ENCODE data around the gene PNMT. TPM values are rescaled to one million over a fixed set of nuclear protein-coding genes. Genes with fewer than 3 reads are reported as not detected.
A peak's percentile ranks its signal among the peaks of the same experiment; 100 is the strongest.

Gene PNMT
- total RNA-seq, 1 experiment from 2014 or later: not detected

- Histone ChIP-seq H3K36me3 (ENCODE audit: insufficient read depth, low read length) (no peaks in the 10 kb centered on the region), H3K9ac (ENCODE audit: low read length) (no peak overlapping the region), H3K27ac (ENCODE audit: low read length) (no peak overlapping the region), H3K79me2 (ENCODE audit: low read length) (no peaks in the 10 kb centered on the region), H3K9me3 (ENCODE audit: low read length) (no peaks in the 10 kb centered on the region), H3K4me3 (ENCODE audit: low read length) (no peak overlapping the region), H2AFZ (ENCODE audit: low read length) (no peak overlapping the region), H3K9me2 (replicated peaks; ENCODE audit: insufficient read depth, low read length) (no peaks in the 10 kb centered on the region), H4K20me1 (ENCODE audit: insufficient read depth, low read depth, low read length) (no peaks in the 10 kb centered on the region), H3K4me2 (ENCODE audit: low read depth, low read length, poor library complexity, severe bottlenecking) (no peak overlapping the region), H3K4me1 (ENCODE audit: low read length) (peaks cover 32% of the 10 kb centered on the region), H3K27me3 (ENCODE audit: low read length) (no peaks in the 10 kb centered on the region)
- DNase-seq: no peak
Observed at GRCh38 chr17:39684369-39685192, 16.3 kb downstream of the PNMT start.

GRCh38 chr17:39687101-39687545 is 18.9 kb downstream of the PNMT start:
- Histone ChIP-seq H3K79me2 (ENCODE audit: low read length) (no peaks in the 10 kb centered on the region), H3K4me3 (ENCODE audit: low read length) (peak overlapping the region; percentile 84), H3K4me2 (ENCODE audit: low read depth, low read length, poor library complexity, severe bottlenecking) (peak overlapping the region; percentile 96), H3K27me3 (ENCODE audit: low read length) (no peaks in the 10 kb centered on the region), H2AFZ (ENCODE audit: low read length) (peak overlapping the region; percentile 29; the same call in 1 of the 2 replicates), H3K9me3 (ENCODE audit: low read length) (no peaks in the 10 kb centered on the region), H3K4me1 (ENCODE audit: low read length) (peaks cover 20% of the 10 kb centered on the region), H3K9ac (ENCODE audit: low read length) (peak overlapping the region; percentile 79), H4K20me1 (ENCODE audit: insufficient read depth, low read depth, low read length) (no peaks in the 10 kb centered on the region), H3K27ac (ENCODE audit: low read length) (peak overlapping the region; percentile 81; the same call in 1 of the 2 replicates), H3K36me3 (ENCODE audit: insufficient read depth, low read length) (no peaks in the 10 kb centered on the region), H3K9me2 (replicated peaks; ENCODE audit: insufficient read depth, low read length) (no peaks in the 10 kb centered on the region)
- DNase-seq: no peak

- H3K4me3 ChIP-seq (ENCODE audit: low read length): peak within 1 kb of the TSS; percentile 84
- H3K9me3 ChIP-seq (ENCODE audit: low read length): no peaks in the 10 kb centered on the region
- peak within 1 kb of the TSS; percentile 29 for H2AFZ ChIP-seq (ENCODE audit: low read length)
- no peaks in the 10 kb centered on the region for H3K79me2 ChIP-seq (ENCODE audit: low read length)
- no peaks in the 10 kb centered on the region for H3K27me3 ChIP-seq (ENCODE audit: low read length)
- H3K9me2 ChIP-seq (replicated peaks; ENCODE audit: insufficient read depth, low read length): no peaks in the 10 kb centered on the region
- no peaks in the 10 kb centered on the region for H3K36me3 ChIP-seq (ENCODE audit: insufficient read depth, low read length)
- peak; percentile 95 for DNase-seq
- peaks cover 20% of the 10 kb centered on the region for H3K4me1 ChIP-seq (ENCODE audit: low read length)
- H4K20me1 ChIP-seq (ENCODE audit: insufficient read depth, low read depth, low read length): no peaks in the 10 kb centered on the region
- H3K27ac ChIP-seq (ENCODE audit: low read length): peak within 1 kb of the TSS; percentile 81
- peak within 1 kb of the TSS; percentile 96 for H3K4me2 ChIP-seq (ENCODE audit: low read depth, low read length, poor library complexity, severe bottlenecking)
- H3K9ac ChIP-seq (ENCODE audit: low read length): peak within 1 kb of the TSS; percentile 79
Observed at GRCh38 chr17:39687546-39688474, 19.6 kb downstream of the PNMT start, which contains the start of gene PGAP3. Gene PGAP3 (minus strand): TSS chr17:39688057. CDS start chr17:39688014, 43 bp downstream.

DNA sequence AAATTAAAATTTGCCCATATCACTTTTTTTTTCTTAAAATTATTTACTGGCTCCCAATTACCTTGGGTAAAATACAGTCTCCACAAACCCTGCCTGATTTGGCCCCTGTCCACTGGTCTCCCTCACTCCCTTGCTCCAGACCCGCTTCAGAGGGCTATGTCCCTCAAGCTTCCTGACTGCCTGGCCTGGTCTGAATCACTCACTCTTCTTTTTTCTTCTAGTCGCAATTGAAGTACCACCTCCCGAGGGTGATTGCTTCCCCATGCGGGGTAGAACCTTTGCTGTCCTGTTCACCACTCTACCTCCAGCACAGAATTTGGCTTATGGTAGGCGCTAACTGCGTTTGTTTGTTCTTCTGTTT is 20.2 kb downstream of the PNMT start:
- H3K9ac ChIP-seq (ENCODE audit: low read length): peak overlapping the region; percentile 79
- peak overlapping the region; percentile 96 for H3K4me2 ChIP-seq (ENCODE audit: low read depth, low read length, poor library complexity, severe bottlenecking)
- peak overlapping the region; percentile 81 for H3K27ac ChIP-seq (ENCODE audit: low read length)
- no peaks in the 10 kb centered on the region for H3K36me3 ChIP-seq (ENCODE audit: insufficient read depth, low read length)
- no peaks in the 10 kb centered on the region for H3K27me3 ChIP-seq (ENCODE audit: low read length)
- peaks cover 20% of the 10 kb centered on the region for H3K4me1 ChIP-seq (ENCODE audit: low read length)
- H3K4me3 ChIP-seq (ENCODE audit: low read length): peak overlapping the region; percentile 84
- H2AFZ ChIP-seq (ENCODE audit: low read length): peak overlapping the region; percentile 23; the same call in 1 of the 2 replicates
- no peaks in the 10 kb centered on the region for H3K9me3 ChIP-seq (ENCODE audit: low read length)
- no peaks in the 10 kb centered on the region for H3K9me2 ChIP-seq (replicated peaks; ENCODE audit: insufficient read depth, low read length)
- H3K79me2 ChIP-seq (ENCODE audit: low read length): no peaks in the 10 kb centered on the region
- no peak for DNase-seq
- H4K20me1 ChIP-seq (ENCODE audit: insufficient read depth, low read depth, low read length): no peaks in the 10 kb centered on the region

GRCh38 chr17:39688945-39689344 is 20.7 kb downstream of the PNMT start:
- DNase-seq: no peak
- H3K27me3 ChIP-seq (ENCODE audit: low read length): no peaks in the 10 kb centered on the region
- H3K27ac ChIP-seq (ENCODE audit: low read length): peak overlapping the region; percentile 81
- peak overlapping the region; percentile 79 for H3K9ac ChIP-seq (ENCODE audit: low read length)
- no peaks in the 10 kb centered on the region for H3K9me3 ChIP-seq (ENCODE audit: low read length)
- H3K79me2 ChIP-seq (ENCODE audit: low read length): no peaks in the 10 kb centered on the region
- H3K9me2 ChIP-seq (replicated peaks; ENCODE audit: insufficient read depth, low read length): no peaks in the 10 kb centered on the region
- peaks cover 20% of the 10 kb centered on the region for H3K4me1 ChIP-seq (ENCODE audit: low read length)
- H3K36me3 ChIP-seq (ENCODE audit: insufficient read depth, low read length): no peaks in the 10 kb centered on the region
- no peak overlapping the region for H2AFZ ChIP-seq (ENCODE audit: low read length)
- peak overlapping the region; percentile 96 for H3K4me2 ChIP-seq (ENCODE audit: low read depth, low read length, poor library complexity, severe bottlenecking)
- H4K20me1 ChIP-seq (ENCODE audit: insufficient read depth, low read depth, low read length): no peaks in the 10 kb centered on the region
- peak overlapping the region; percentile 84 for H3K4me3 ChIP-seq (ENCODE audit: low read length)

DNA sequence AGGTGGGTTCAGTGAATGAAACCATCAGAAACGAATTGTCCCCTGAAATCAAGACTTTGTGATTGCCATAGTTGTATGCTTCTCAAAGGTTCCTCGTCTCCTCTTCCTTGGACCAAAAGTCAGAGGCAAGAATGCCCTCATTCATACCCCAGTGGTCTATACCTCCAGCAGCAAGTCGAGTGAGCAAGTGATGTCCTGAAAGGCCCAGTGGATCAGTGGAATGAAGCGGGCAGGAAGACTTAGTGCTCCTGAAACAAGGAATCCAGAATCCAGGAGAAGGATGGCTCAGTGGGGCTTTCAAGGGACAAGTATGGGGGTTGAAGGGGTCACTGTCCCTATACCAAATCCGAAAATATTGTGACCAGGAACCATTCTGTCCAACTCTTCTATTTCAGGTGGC is 26.3 kb downstream of the PNMT start:
- DNase-seq: no peak
- no peak overlapping the region for H3K4me3 ChIP-seq (ENCODE audit: low read length)
- no peaks in the 10 kb centered on the region for H3K9me3 ChIP-seq (ENCODE audit: low read length)
- H4K20me1 ChIP-seq (ENCODE audit: insufficient read depth, low read depth, low read length): no peaks in the 10 kb centered on the region
- no peak overlapping the region for H3K27ac ChIP-seq (ENCODE audit: low read length)
- no peaks in the 10 kb centered on the region for H3K27me3 ChIP-seq (ENCODE audit: low read length)
- H2AFZ ChIP-seq (ENCODE audit: low read length): no peak overlapping the region
- no peaks in the 10 kb centered on the region for H3K36me3 ChIP-seq (ENCODE audit: insufficient read depth, low read length)
- H3K9ac ChIP-seq (ENCODE audit: low read length): no peak overlapping the region
- no peak overlapping the region for H3K4me2 ChIP-seq (ENCODE audit: low read depth, low read length, poor library complexity, severe bottlenecking)
- no peaks in the 10 kb centered on the region for H3K4me1 ChIP-seq (ENCODE audit: low read length)
- H3K79me2 ChIP-seq (ENCODE audit: low read length): no peaks in the 10 kb centered on the region
- no peaks in the 10 kb centered on the region for H3K9me2 ChIP-seq (replicated peaks; ENCODE audit: insufficient read depth, low read length)

GRCh38 chr17:39695089-39695474 is 26.8 kb downstream of the PNMT start:
- Histone ChIP-seq H4K20me1 (ENCODE audit: insufficient read depth, low read depth, low read length) (no peaks in the 10 kb centered on the region), H3K36me3 (ENCODE audit: insufficient read depth, low read length) (no peaks in the 10 kb centered on the region), H2AFZ (ENCODE audit: low read length) (no peak overlapping the region), H3K27ac (ENCODE audit: low read length) (no peak overlapping the region), H3K9ac (ENCODE audit: low read length) (no peak overlapping the region), H3K79me2 (ENCODE audit: low read length) (no peaks in the 10 kb centered on the region), H3K4me1 (ENCODE audit: low read length) (no peaks in the 10 kb centered on the region), H3K9me2 (replicated peaks; ENCODE audit: insufficient read depth, low read length) (no peaks in the 10 kb centered on the region), H3K9me3 (ENCODE audit: low read length) (no peaks in the 10 kb centered on the region), H3K4me2 (ENCODE audit: low read depth, low read length, poor library complexity, severe bottlenecking) (no peak overlapping the region), H3K4me3 (ENCODE audit: low read length) (no peak overlapping the region), H3K27me3 (ENCODE audit: low read length) (no peaks in the 10 kb centered on the region)
- DNase-seq: no peak

GRCh38 chr17:39696731-39697130 is 28.5 kb downstream of the PNMT start:
- no peaks in the 10 kb centered on the region for H3K79me2 ChIP-seq (ENCODE audit: low read length)
- no peaks in the 10 kb centered on the region for H3K4me1 ChIP-seq (ENCODE audit: low read length)
- H3K4me2 ChIP-seq (ENCODE audit: low read depth, low read length, poor library complexity, severe bottlenecking): no peak overlapping the region
- H3K4me3 ChIP-seq (ENCODE audit: low read length): no peak overlapping the region
- no peak overlapping the region for H2AFZ ChIP-seq (ENCODE audit: low read length)
- no peak overlapping the region for H3K27ac ChIP-seq (ENCODE audit: low read length)
- no peaks in the 10 kb centered on the region for H3K9me3 ChIP-seq (ENCODE audit: low read length)
- no peak for DNase-seq
- no peaks in the 10 kb centered on the region for H3K36me3 ChIP-seq (ENCODE audit: insufficient read depth, low read length)
- no peaks in the 10 kb centered on the region for H4K20me1 ChIP-seq (ENCODE audit: insufficient read depth, low read depth, low read length)
- no peaks in the 10 kb centered on the region for H3K27me3 ChIP-seq (ENCODE audit: low read length)
- no peaks in the 10 kb centered on the region for H3K9me2 ChIP-seq (replicated peaks; ENCODE audit: insufficient read depth, low read length)
- H3K9ac ChIP-seq (ENCODE audit: low read length): no peak overlapping the region

All from Karpas-422 (cell line).